GM06990 (cell line): ENCODE data around the gene CLSTN1.
A peak's percentile ranks its signal among the peaks of the same experiment; 100 is the strongest.

Experiments used
- DNase-seq: peaks from one replicate; pipeline ENCODE4 v3.0.0-alpha.2; 2011; ENCODE audit not compliant: insufficient read length; ENCODE audit errors: extremely low read depth
- H3K27me3 ChIP-seq: replicated peaks from 2 replicates; pipeline ENCODE4 v1.6.0; 2011; ENCODE audit warnings: low read length; ENCODE audit not compliant: control insufficient read depth, insufficient read depth
- H3K36me3 ChIP-seq: 2 replicates; pipeline ENCODE4 v1.5.1; 2011; ENCODE audit warnings: low read length; ENCODE audit not compliant: control insufficient read depth, insufficient read depth
- H3K4me3 ChIP-seq: replicated peaks from 2 replicates; pipeline ENCODE4 v1.5.1; 2011; ENCODE audit warnings: low read depth, mild to moderate bottlenecking, control low read depth, low read length
- TF ChIP-seq, protein P1 (sequence below): IDR thresholded peaks from 2 replicates; pipeline ENCODE4 v1.5.1; 2011; ENCODE audit warnings: low read length, control low read depth, mild to moderate bottlenecking, inconsistent platforms; ENCODE audit not compliant: insufficient read depth, poor library complexity, severe bottlenecking

Gene CLSTN1

DNA sequence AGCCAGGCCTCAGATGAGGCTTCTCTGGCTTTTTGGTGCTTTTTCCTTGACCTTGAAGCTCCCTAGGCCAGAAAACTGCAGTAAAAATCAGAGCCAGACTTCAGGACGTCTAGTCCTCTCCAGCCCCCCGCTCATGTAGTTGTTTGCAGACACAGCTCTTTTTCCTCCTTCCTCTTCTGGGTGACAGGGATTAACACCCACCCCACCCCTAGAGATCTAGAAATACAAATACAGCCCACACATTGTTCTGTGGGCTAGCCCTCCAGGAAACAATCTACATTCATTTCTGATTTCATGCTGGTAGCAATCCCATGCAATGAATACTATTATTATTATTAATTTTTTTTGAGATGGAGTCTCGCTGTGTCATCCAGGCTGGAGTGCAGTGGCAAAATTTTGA, 9.9 kb upstream of the CLSTN1 start:
- DNase-seq = no peak
- Histone ChIP-seq H3K4me3 (no peak overlapping the region), H3K27me3 (no peaks in the 10 kb centered on the region), H3K36me3 (no peaks in the 10 kb centered on the region)
- TF ChIP-seq, protein P1, sequence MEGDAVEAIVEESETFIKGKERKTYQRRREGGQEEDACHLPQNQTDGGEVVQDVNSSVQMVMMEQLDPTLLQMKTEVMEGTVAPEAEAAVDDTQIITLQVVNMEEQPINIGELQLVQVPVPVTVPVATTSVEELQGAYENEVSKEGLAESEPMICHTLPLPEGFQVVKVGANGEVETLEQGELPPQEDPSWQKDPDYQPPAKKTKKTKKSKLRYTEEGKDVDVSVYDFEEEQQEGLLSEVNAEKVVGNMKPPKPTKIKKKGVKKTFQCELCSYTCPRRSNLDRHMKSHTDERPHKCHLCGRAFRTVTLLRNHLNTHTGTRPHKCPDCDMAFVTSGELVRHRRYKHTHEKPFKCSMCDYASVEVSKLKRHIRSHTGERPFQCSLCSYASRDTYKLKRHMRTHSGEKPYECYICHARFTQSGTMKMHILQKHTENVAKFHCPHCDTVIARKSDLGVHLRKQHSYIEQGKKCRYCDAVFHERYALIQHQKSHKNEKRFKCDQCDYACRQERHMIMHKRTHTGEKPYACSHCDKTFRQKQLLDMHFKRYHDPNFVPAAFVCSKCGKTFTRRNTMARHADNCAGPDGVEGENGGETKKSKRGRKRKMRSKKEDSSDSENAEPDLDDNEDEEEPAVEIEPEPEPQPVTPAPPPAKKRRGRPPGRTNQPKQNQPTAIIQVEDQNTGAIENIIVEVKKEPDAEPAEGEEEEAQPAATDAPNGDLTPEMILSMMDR = no peak

DNA sequence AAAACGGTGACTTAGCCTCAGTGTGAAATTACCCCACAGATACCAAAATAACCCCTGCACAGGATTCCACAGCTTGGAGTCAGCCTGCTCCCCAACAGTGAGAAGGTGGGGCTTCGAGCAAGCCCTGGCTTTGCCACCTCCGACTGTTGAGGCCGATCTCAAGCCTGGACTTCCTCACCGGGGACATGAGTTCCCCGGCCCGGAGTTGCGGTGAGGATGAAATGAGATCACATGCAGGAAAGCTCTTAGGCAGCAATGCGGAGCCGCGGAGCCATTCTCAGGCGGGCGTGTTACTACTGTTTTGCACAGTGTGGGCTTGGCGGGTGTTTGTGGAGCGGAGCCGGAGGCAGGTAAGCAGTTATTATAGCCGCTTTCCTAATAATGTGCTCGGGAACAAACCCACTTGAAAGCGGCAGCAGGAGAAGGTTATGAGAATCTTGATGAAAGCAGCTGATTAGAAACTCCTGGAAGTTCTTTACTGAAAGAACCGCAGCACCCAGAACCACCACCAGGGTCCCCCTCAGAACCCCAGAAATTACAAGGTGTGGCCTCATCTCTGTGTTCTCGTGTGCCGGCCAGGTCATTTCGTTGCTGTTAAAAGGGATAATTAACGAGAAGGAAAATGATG, 3.9 kb upstream of the CLSTN1 start:
- Histone ChIP-seq H3K27me3 (no peaks in the 10 kb centered on the region), H3K4me3 (no peak overlapping the region), H3K36me3 (no peaks in the 10 kb centered on the region)
- TF ChIP-seq, protein P1 = no peak
- DNase-seq = no peak

DNA sequence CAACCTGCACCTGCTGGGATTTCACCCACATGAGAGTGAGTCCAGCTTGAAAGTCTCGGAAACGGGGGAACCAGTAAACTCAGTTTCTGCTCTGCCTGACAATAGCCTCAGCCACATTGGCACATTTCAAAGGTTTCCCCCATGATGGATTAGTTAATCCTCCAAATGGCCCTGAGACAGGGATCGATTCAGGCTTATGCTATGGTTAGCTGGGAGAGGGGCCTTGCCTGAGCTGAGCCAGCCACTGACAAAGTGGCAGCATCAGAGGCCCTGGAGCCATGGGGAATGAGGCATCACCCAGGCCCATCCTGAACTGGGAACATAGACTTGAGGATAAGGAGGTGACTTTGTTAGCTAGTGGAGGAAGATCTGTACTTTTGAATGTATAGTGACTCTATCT, 2.9 kb upstream of the CLSTN1 start:
- H3K27me3 ChIP-seq = no peaks in the 10 kb centered on the region
- DNase-seq = no peak
- TF ChIP-seq, protein P1 = no peak
- no peaks in the 10 kb centered on the region for H3K36me3 ChIP-seq
- no peak overlapping the region for H3K4me3 ChIP-seq

- no peaks in the 10 kb centered on the region for H3K27me3 ChIP-seq
- TF ChIP-seq, protein P1 = no peak
- no peaks in the 10 kb centered on the region for H3K36me3 ChIP-seq
- DNase-seq = no peak
- no peak overlapping the region for H3K4me3 ChIP-seq
Measured at GRCh38 chr1:9826087-9826486, 2.3 kb upstream of the CLSTN1 start.

- H3K27me3 ChIP-seq = no peaks in the 10 kb centered on the region
- H3K36me3 ChIP-seq = no peaks in the 10 kb centered on the region
- TF ChIP-seq, protein P1 = no peak
- peak; percentile 31 for DNase-seq
- H3K4me3 ChIP-seq = no peak overlapping the region
Measured at GRCh38 chr1:9825093-9826074, 1.6 kb upstream of the CLSTN1 start.
